IMR-90 (cell line): ENCODE data around the gene TCP11. TPM values are rescaled to one million over a fixed set of nuclear protein-coding genes. Genes with fewer than 3 reads are reported as not detected.

Source experiments
- ATAC-seq: fragments of 200-7000 bp; cut with Tn5 transposase; 2 replicates; pipeline ENCODE4 v1.9.1; 2020; ENCODE audit warnings: low read depth, mild to moderate bottlenecking, moderate library complexity
- BruUV-seq: library from RNA; stranded (reverse); fragments of 400-500 nt; replicated peaks from 2 replicates; lab custom pipeline; 2021; lab: Mats Ljungman, UMichigan
- CTCF ChIA-PET: fragments of 300-600 bp; formaldehyde crosslinking; extraction: SDS; loops from one replicate; lab custom pipeline; 2021; ENCODE audit warnings: antibody characterized with exemption; lab: Yijun Ruan, JAX
- POLR2A ChIA-PET: fragments of 300-600 bp; sonication (Branson Sonifier 250); formaldehyde crosslinking; loops from one replicate; lab custom pipeline; 2022; ENCODE audit warnings: antibody characterized with exemption; ENCODE audit not compliant: unreplicated experiment; lab: Charles Lee
- DNase-seq: peaks from one replicate; pipeline ENCODE4 v3.0.0; 2013
- H2AFZ ChIP-seq: replicated peaks from 2 replicates; pipeline ENCODE3; 2013; ENCODE audit warnings: low read length, mild to moderate bottlenecking; ENCODE audit not compliant: poor library complexity
- H2AK5ac ChIP-seq: 2 replicates; pipeline ENCODE4 v1.6.1; 2013; ENCODE audit warnings: low read depth, low read length, inconsistent platforms
- H2AK9ac ChIP-seq: replicated peaks from 2 replicates; pipeline ENCODE3; 2013; ENCODE audit warnings: mild to moderate bottlenecking, low read depth, low read length, moderate library complexity; ENCODE audit not compliant: poor library complexity
- H2BK120ac ChIP-seq: 2 replicates; pipeline ENCODE4 v1.6.1; 2013; ENCODE audit warnings: low read depth, low read length, inconsistent platforms
- H2BK15ac ChIP-seq: 3 replicates; pipeline ENCODE4 v1.6.1; 2013; ENCODE audit warnings: low read depth, low read length, inconsistent platforms
- H2BK20ac ChIP-seq: 2 replicates; pipeline ENCODE4 v1.6.1; 2013; ENCODE audit warnings: low read depth, mild to moderate bottlenecking, inconsistent platforms, low read length, moderate library complexity
- H2BK5ac ChIP-seq: 2 replicates; pipeline ENCODE4 v1.6.1; 2013; ENCODE audit warnings: mild to moderate bottlenecking, low read depth, low read length, inconsistent platforms; ENCODE audit not compliant: poor library complexity, severe bottlenecking
- H3K14ac ChIP-seq: replicated peaks from 2 replicates; pipeline ENCODE4 v1.6.1; 2013; ENCODE audit warnings: low read depth, low read length, inconsistent platforms
- H3K18ac ChIP-seq: 2 replicates; pipeline ENCODE4 v1.6.1; 2013; ENCODE audit warnings: low read depth, low read length, control low read depth
- H3K23ac ChIP-seq: 2 replicates; pipeline ENCODE4 v1.6.1; 2013; ENCODE audit warnings: low read depth, low read length, inconsistent platforms
- H3K27ac ChIP-seq: 2 replicates; pipeline ENCODE4 v1.5.1; 2013; ENCODE audit warnings: mild to moderate bottlenecking, control low read depth, low read length; ENCODE audit not compliant: insufficient read depth
- H3K27me3 ChIP-seq: 2 replicates; pipeline ENCODE4 v1.6.1; 2013; ENCODE audit warnings: low read length; ENCODE audit not compliant: control insufficient read depth, insufficient read depth
- H3K36me3 ChIP-seq: 2 replicates; pipeline ENCODE4 v1.6.1; 2013; ENCODE audit warnings: low read length, mixed read lengths; ENCODE audit not compliant: control insufficient read depth, insufficient read depth
- H3K4ac ChIP-seq: 2 replicates; pipeline ENCODE4 v1.6.1; 2013; ENCODE audit warnings: low read depth, low read length, inconsistent platforms
- H3K4me1 ChIP-seq: 2 replicates; pipeline ENCODE4 v1.6.1; 2013; ENCODE audit warnings: low read length, mixed read lengths; ENCODE audit not compliant: control insufficient read depth, insufficient read depth
- H3K4me2 ChIP-seq: 2 replicates; pipeline ENCODE4 v1.6.1; 2013; ENCODE audit warnings: low read depth, mild to moderate bottlenecking, control low read depth, low read length, moderate library complexity
- H3K4me3 ChIP-seq: 2 replicates; pipeline ENCODE4 v1.5.1; 2013; ENCODE audit warnings: low read depth, mild to moderate bottlenecking, control low read depth, low read length, moderate library complexity; ENCODE audit not compliant: insufficient read depth
- H3K56ac ChIP-seq: 2 replicates; pipeline ENCODE4 v1.6.1; 2013; ENCODE audit warnings: low read length, inconsistent platforms; ENCODE audit not compliant: insufficient read depth; ENCODE audit errors: extremely low read depth
- H3K79me1 ChIP-seq, 2 experiments: 2 replicates each; pipeline ENCODE4 v1.6.1; 2013; ENCODE audit warnings: low read length in 2 of 2, inconsistent platforms in 1 of 2, low read depth in 1 of 2
- H3K9ac ChIP-seq: 2 replicates; pipeline ENCODE4 v1.6.1; 2013; ENCODE audit warnings: low read depth, low read length, control low read depth
- H3K9me1 ChIP-seq: 2 replicates; pipeline ENCODE4 v1.6.1; 2013; ENCODE audit warnings: low read length, inconsistent platforms; ENCODE audit not compliant: insufficient read depth
- H3K9me3 ChIP-seq: 2 replicates; pipeline ENCODE4 v1.6.1; 2013; ENCODE audit warnings: low read length; ENCODE audit not compliant: control insufficient read depth, insufficient read depth
- H4K20me1 ChIP-seq: 2 replicates; pipeline ENCODE4 v1.6.1; 2013; ENCODE audit warnings: low read length, inconsistent platforms; ENCODE audit not compliant: insufficient read depth
- H4K5ac ChIP-seq: 2 replicates; pipeline ENCODE4 v1.6.1; 2013; ENCODE audit warnings: mild to moderate bottlenecking, low read depth, low read length, control low read depth
- H4K8ac ChIP-seq, 2 experiments: 2 replicates each; pipeline ENCODE4 v1.6.1; 2013; ENCODE audit warnings: low read depth in 2 of 2, low read length in 2 of 2, control low read depth in 1 of 2, inconsistent platforms in 1 of 2
- H4K91ac ChIP-seq: 2 replicates; pipeline ENCODE4 v1.6.1; 2013; ENCODE audit warnings: low read depth, low read length, inconsistent platforms; ENCODE audit not compliant: insufficient read depth
- NFE2L2 ChIP-seq: fragments of 150-350 bp; IDR thresholded peaks from 2 replicates; pipeline ENCODE4 v1.6.1; 2016; ENCODE audit warnings: low read depth, mild to moderate bottlenecking, low read length
- RAD21 ChIP-seq: IDR thresholded peaks from 2 replicates; pipeline ENCODE4 v1.6.1; 2012; ENCODE audit warnings: low read length, improper control_type of control experiment
- WGBS, 2 experiments: methylation state at CpG; one replicate each; pipeline versions ENCODE4 v1.1.5 to v1.1.7; 2013; ENCODE audit warnings: missing lambda C conversion rate in 2 of 2; ENCODE audit not compliant: insufficient read length in 1 of 2; ENCODE audit errors: extremely low coverage in 2 of 2; 5-methylcytosine and 5-hydroxymethylcytosine counted together
- dilution Hi-C: fragments of 300-500 bp; cut with HindIII; formaldehyde crosslinking; loops from one replicate; pipeline ENCODE4 v1.14.3; 2018; ENCODE audit warnings: low sequenced_read_pairs; ENCODE audit not compliant: unreplicated experiment
- in situ Hi-C: fragments of 300-500 bp; cut with MboI; formaldehyde crosslinking; loops from 3 replicates; pipeline ENCODE4 v1.14.3; 2019; ENCODE audit warnings: low sequenced_read_pairs, inconsistent platforms, mixed read lengths
- intact Hi-C: fragments of 100-400 bp; cut with micrococcal nuclease; formaldehyde crosslinking; loops from 2 replicates; pipeline ENCODE4 v1.10.0; 2022
- polyA plus RNA-seq, 3 experiments: library from polyadenylated mRNA; depleted of rRNA; stranded (reverse); fragments of >200 nt; gene quantifications; 2 replicates each; pipeline ENCODE4 v1.2.3, GENCODE V29; 2012; ENCODE audit warnings: low replicate concordance in 1 of 3
- total RNA-seq: library from RNA; depleted of rRNA; stranded (reverse); fragments of >200 nt; gene quantifications from 2 replicates; pipeline ENCODE4 v1.2.3, GENCODE V29; 2012

TCP11 gene
- total and polyA plus RNA-seq, 2 of the 4 experiments (the other 2 are of a cell fraction), result 0.34 to 0.36 TPM

- Histone ChIP-seq H2AFZ (no peak overlapping the region), H3K23ac (0 out of 2 replicates have a peak overlapping the region, but pooled peaks have one; percentile 10), H3K79me1 (no peaks in the 10 kb centered on the region), H2BK5ac (no peak overlapping the region), H3K4me2 (no peak overlapping the region), H3K9ac (no peak overlapping the region), H2BK120ac (peak overlapping the region; percentile 84), H2AK5ac (no peak overlapping the region), H4K20me1 (no peaks in the 10 kb centered on the region), H4K5ac (no peak overlapping the region), H3K56ac (no peak overlapping the region), H3K9me3 (no peaks in the 10 kb centered on the region), H3K14ac (no peak overlapping the region), H2AK9ac (no peak overlapping the region), H3K4me1 (peaks cover 19% of the 10 kb centered on the region), H2BK15ac (0 out of 3 replicates have a peak overlapping the region, but pooled peaks have one; percentile 79), H3K4ac (peak overlapping the region; percentile 7; the same call in 1 of the 2 replicates), H4K91ac (no peak overlapping the region), H3K27me3 (no peaks in the 10 kb centered on the region), H3K18ac (no peak overlapping the region), H4K8ac (0 out of 4 replicates have a peak overlapping the region, but pooled peaks of 1 of the 2 experiments have one; percentile 9), H3K36me3 (no peaks in the 10 kb centered on the region), H3K4me3 (no peak overlapping the region), H3K27ac (no peak overlapping the region), H3K9me1 (peaks cover 7% of the 10 kb centered on the region; the same call in 1 of the 2 replicates), H2BK20ac (peak overlapping the region; percentile 33; the same call in 1 of the 2 replicates)
- POLR2A ChIA-PET, result interaction anchor here (0.7 kb wide), 1 partner anchor 115 kb away, joined by 3 read pairs; no protein-coding TSS in a partner anchor
- ATAC-seq (no peak), DNase-seq (no peak)
- in situ Hi-C loops, result loop anchor here (5.0 to 25.0 kb wide), 3 partner anchors 55 to 985 kb away; no protein-coding TSS in a partner anchor
- CTCF ChIA-PET, result interaction anchor here (0.7 to 3.7 kb wide), 5 partner anchors 19 to 175 kb away, joined by 4 to 46 read pairs (median 11); no protein-coding TSS in a partner anchor
- dilution Hi-C loops, result no loop called here
- no peak for TF ChIP-seq NFE2L2
- no peak for TF ChIP-seq RAD21
- intact Hi-C loops, result loop anchor here (2.0 to 10.0 kb wide), 3 partner anchors 68 to 308 kb away; partner anchors contain the start of gene FANCE
- 100% methylated on average over 1 of the region's 3 CpGs; no CpG with 5 or more reads in 1 of the 2 experiments for WGBS, 2 experiments
- BruUV-seq, result no TSS peak
These were observed 5.9 kb upstream of the TCP11 start for GRCh38 chr6:35147026-35147425.
